SU-DHL-6 (cell line): Measurements from ENCODE around the gene TMEM39A.

Source experiments
- H2AFZ ChIP-seq: fragments of 200-600 bp; sonication (generic); 2 replicates; pipeline ENCODE4 v1.6.1; 2014; ENCODE audit warnings: low read depth, mild to moderate bottlenecking, moderate library complexity, mixed read lengths, antibody characterized with exemption, low read length; ENCODE audit not compliant: severe bottlenecking
- H3F3A ChIP-seq: fragments of 200-600 bp; shearing (Covaris generic); 2 replicates; pipeline ENCODE4 v1.6.0; 2016; ENCODE audit warnings: antibody characterized with exemption, mild to moderate bottlenecking; ENCODE audit not compliant: insufficient read depth
- H3K27ac ChIP-seq: fragments of 200-600 bp; sonication (generic); 2 replicates; pipeline ENCODE4 v1.5.1; 2016; ENCODE audit warnings: low read depth, mild to moderate bottlenecking, low read length, moderate library complexity, mixed read lengths
- H3K27me3 ChIP-seq: fragments of 200-600 bp; sonication (generic), shearing (Covaris generic); 2 replicates; pipeline ENCODE4 v1.6.0; 2014; ENCODE audit warnings: mild to moderate bottlenecking, low read length
- H3K36me3 ChIP-seq: fragments of 200-600 bp; sonication (generic); 2 replicates; pipeline ENCODE4 v1.6.1; 2014; ENCODE audit warnings: mild to moderate bottlenecking, low read length, mixed read lengths
- H3K4me2 ChIP-seq: fragments of 300-600, 200-600 bp; shearing (Covaris generic), sonication (generic); 2 replicates; pipeline ENCODE4 v1.6.0; 2014; ENCODE audit warnings: low read length, low read depth, mild to moderate bottlenecking; ENCODE audit not compliant: poor library complexity, severe bottlenecking
- H3K4me3 ChIP-seq: fragments of 200-600 bp; sonication (generic); 2 replicates; pipeline ENCODE4 v1.5.1; 2014; ENCODE audit warnings: antibody characterized with exemption, low read length, mild to moderate bottlenecking, mixed read lengths; ENCODE audit not compliant: insufficient read depth, poor library complexity, severe bottlenecking
- H3K79me2 ChIP-seq: fragments of 200-600 bp; sonication (generic); 2 replicates; pipeline ENCODE4 v1.6.1; 2014; ENCODE audit warnings: mild to moderate bottlenecking, low read length, moderate library complexity; ENCODE audit not compliant: insufficient read depth
- H3K9ac ChIP-seq: fragments of 200-600 bp; sonication (generic); 2 replicates; pipeline ENCODE4 v1.7.0; 2014; ENCODE audit warnings: mild to moderate bottlenecking, low read length
- H3K9me2 ChIP-seq: fragments of 200-600 bp; sonication (generic); replicated peaks from 2 replicates; pipeline ENCODE4 v1.6.1; 2014; ENCODE audit warnings: low read length; ENCODE audit not compliant: insufficient read depth
- H3K9me3 ChIP-seq: fragments of 200-600 bp; sonication (generic); 2 replicates; pipeline ENCODE4 v1.6.1; 2014; ENCODE audit warnings: low read length, mixed read lengths; ENCODE audit not compliant: insufficient read depth
- H4K20me1 ChIP-seq: fragments of 200-600 bp; sonication (generic); 2 replicates; pipeline ENCODE4 v1.6.1; 2014; ENCODE audit warnings: low read depth, mild to moderate bottlenecking, antibody characterized with exemption, low read length, moderate library complexity, mixed read lengths
- CTCF ChIP-seq: fragments of 200-600 bp; sonication (generic); IDR thresholded peaks from one replicate; pipeline ENCODE4 v1.5.1; 2017; ENCODE audit warnings: antibody characterized with exemption, mild to moderate bottlenecking, low read length, moderate library complexity; ENCODE audit not compliant: insufficient read depth, poor library complexity, severe bottlenecking
- EZH2phosphoT487 ChIP-seq: fragments of 200-600 bp; sonication (generic), shearing (Covaris generic); conservative IDR thresholded peaks from 2 replicates; pipeline ENCODE4 v1.6.1; 2018; ENCODE audit warnings: mild to moderate bottlenecking, antibody characterized with exemption, low read length, moderate library complexity, mixed read lengths

TMEM39A gene

GRCh38 chr3:119494597-119494996 is 31.2 kb upstream of the TMEM39A start:
- TF ChIP-seq CTCF (no peak), EZH2phosphoT487 (no peak)
- Histone ChIP-seq H3K36me3 (peaks cover 5% of the 10 kb centered on the region; the same call in 1 of the 2 replicates), H4K20me1 (no peaks in the 10 kb centered on the region), H3K27me3 (no peaks in the 10 kb centered on the region), H3K79me2 (peaks cover 17% of the 10 kb centered on the region), H3F3A (peaks cover 13% of the 10 kb centered on the region; the same call in 1 of the 2 replicates), H3K9me2 (no peaks in the 10 kb centered on the region), H3K4me2 (no peak overlapping the region), H3K27ac (no peak overlapping the region), H3K9me3 (no peaks in the 10 kb centered on the region), H2AFZ (no peak overlapping the region), H3K9ac (no peak overlapping the region), H3K4me3 (no peak overlapping the region)

GRCh38 chr3:119492810-119493209 is 29.4 kb upstream of the TMEM39A start:
- peaks cover 11% of the 10 kb centered on the region; the same call in 1 of the 2 replicates for H3F3A ChIP-seq
- H3K9ac ChIP-seq: no peak overlapping the region
- no peak overlapping the region for H3K27ac ChIP-seq
- H3K36me3 ChIP-seq: peaks cover 5% of the 10 kb centered on the region; the same call in 1 of the 2 replicates
- 0 out of 2 replicates have a peak, but pooled peaks cover 3% of the 10 kb centered on the region for H3K79me2 ChIP-seq
- TF ChIP-seq CTCF: no peak
- no peak for TF ChIP-seq EZH2phosphoT487
- no peaks in the 10 kb centered on the region for H3K27me3 ChIP-seq
- no peak overlapping the region for H2AFZ ChIP-seq
- H3K9me2 ChIP-seq: no peaks in the 10 kb centered on the region
- no peaks in the 10 kb centered on the region for H3K9me3 ChIP-seq
- H4K20me1 ChIP-seq: no peaks in the 10 kb centered on the region
- H3K4me2 ChIP-seq: no peak overlapping the region
- H3K4me3 ChIP-seq: no peak overlapping the region

- Histone ChIP-seq H2AFZ (no peak overlapping the region), H3K79me2 (no peaks in the 10 kb centered on the region), H4K20me1 (no peaks in the 10 kb centered on the region), H3K9ac (no peak overlapping the region), H3K36me3 (peaks cover 5% of the 10 kb centered on the region; the same call in 1 of the 2 replicates), H3F3A (peaks cover 8% of the 10 kb centered on the region; the same call in 1 of the 2 replicates), H3K9me3 (no peaks in the 10 kb centered on the region), H3K4me3 (no peak overlapping the region), H3K27me3 (no peaks in the 10 kb centered on the region), H3K27ac (no peak overlapping the region), H3K4me2 (no peak overlapping the region), H3K9me2 (no peaks in the 10 kb centered on the region)
- TF ChIP-seq CTCF (no peak), EZH2phosphoT487 (no peak)
Measured at GRCh38 chr3:119492128-119492527, 28.7 kb upstream of the TMEM39A start.
